Stimulated activated CD8-positive, alpha-beta memory T cell treated with anti-CD3 and anti-CD28 coated beads, Interleukin-15, amount 100 ng/mL, for 24 hours (primary cell): Measurements from ENCODE around the gene PRPF38A.

Source experiments
- DNase-seq: peaks from one replicate; pipeline ENCODE4 v3.0.0-alpha.2; 2020; ENCODE audit warnings: low read depth

The PRPF38A gene

GRCh38 chr1:52400131-52400530 is 4.3 kb upstream of the PRPF38A start:
- DNase-seq, result no peak

GRCh38 chr1:52402860-52403240 is 1.6 kb upstream of the PRPF38A start:
- DNase-seq, result no peak

DNA sequence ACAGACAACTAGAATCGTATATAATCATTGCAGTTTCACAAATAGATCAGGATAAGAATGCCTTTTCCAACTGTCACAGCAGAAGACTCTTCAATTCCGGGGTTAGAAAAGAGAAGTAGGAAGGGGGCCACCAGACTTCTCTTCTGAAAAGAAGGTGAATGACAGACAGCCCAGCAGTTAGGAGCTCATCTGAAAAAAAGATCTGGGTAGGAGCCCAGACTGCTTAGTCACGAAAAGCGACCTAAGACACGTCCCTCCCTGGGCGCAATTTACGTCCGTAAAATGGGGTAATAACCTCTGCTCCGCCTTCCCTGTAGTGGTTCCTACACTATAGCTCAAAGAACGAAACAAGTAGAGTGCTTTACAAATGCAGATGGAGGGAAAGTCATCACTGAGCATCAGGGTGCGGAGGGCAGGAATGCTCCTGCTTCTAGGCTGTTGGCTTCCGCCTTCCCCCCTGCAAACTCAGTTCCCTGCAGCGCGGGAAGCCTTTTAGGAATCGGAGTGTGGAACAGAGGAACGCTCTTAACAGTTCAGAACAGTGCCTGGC is 761 bp upstream of the PRPF38A start:
- DNase-seq, result no peak

DNA sequence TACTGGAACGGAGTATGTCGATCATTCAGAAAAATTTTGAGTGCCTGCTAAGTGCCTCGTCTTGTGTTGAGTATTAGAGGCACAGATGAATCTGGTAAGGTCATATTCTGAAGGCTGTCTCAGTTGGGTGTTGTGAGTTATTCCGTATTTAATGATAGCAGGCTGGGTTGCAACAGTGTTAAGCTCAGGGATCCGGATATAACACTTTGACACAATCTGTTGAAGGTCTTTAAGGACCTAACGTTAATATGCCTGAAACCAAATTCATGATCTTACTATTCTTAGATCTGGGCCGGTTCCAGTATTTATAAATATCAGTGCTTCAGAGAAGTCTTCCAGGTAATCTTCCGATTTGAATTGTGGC is 555 bp downstream of the PRPF38A start:
- no peak for DNase-seq

DNA sequence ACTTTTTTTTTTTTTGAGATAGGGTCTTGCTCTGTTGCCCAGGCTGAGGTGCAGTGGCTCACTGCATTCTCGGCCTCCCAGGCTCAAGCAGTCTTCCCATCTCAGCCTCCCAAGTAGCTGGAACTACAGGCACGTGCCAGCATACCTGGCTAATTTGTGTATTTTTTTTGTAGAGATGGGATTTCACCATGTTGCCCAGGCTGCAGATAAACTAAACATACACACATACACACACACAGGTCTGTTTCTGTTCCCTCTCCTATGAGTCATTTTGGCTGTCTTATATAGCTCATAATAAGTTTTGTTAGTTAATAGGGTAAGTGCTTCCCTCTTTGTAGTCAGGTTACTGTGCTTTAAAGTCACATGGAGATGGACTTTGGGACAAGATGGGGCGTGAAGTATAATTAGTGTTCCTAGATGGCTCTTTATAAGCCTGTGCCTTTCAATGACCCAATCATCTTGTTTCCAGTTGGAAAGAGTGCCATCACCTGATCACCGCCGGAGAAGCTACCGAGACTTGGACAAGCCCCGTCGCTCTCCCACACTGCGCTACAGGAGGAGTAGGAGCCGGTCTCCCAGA is 9.1 kb downstream of the PRPF38A start:
- DNase-seq, result no peak

DNA sequence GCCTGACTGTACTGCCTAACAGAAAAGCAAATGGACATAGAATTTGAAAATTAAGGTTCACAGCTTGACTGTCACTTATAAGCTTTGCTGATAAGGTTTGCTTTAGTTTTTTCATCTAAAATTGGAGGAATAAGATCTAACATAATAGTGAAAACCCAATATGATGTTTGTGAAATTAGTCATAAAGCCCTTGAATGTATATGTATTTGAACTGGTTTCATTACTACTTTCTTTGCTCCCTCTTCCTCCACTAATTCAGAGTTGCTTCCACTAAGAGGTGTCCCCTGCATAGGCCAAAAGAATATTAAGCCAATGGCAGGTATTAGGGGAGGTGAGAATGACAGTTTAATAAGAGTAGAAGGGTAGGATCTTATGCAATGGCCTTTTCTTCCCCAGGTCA is 10.5 kb downstream of the PRPF38A start:
- DNase-seq, result no peak

DNA sequence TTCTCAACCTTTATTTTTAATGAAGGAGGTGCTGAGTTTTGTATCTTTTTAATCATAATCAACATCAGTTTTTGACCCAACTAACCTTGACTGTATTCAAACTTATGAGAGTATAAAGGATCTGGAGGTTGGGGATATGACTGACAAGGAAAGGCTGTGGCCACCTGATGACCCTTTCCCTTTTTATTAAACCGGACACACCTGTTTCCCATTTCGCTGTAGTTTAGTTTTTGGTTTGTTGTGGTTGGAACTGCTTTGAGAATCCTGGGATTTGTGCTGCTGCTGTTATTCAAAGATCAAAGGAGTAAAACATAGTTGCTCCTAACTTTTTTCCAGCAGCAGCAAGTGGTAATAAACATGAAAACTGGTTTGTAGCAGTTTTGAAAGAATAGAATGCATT is 12.4 kb downstream of the PRPF38A start:
- no peak for DNase-seq

- DNase-seq, result no peak
Observed at GRCh38 chr1:52420713-52421112, 16.3 kb downstream of the PRPF38A start.

DNA sequence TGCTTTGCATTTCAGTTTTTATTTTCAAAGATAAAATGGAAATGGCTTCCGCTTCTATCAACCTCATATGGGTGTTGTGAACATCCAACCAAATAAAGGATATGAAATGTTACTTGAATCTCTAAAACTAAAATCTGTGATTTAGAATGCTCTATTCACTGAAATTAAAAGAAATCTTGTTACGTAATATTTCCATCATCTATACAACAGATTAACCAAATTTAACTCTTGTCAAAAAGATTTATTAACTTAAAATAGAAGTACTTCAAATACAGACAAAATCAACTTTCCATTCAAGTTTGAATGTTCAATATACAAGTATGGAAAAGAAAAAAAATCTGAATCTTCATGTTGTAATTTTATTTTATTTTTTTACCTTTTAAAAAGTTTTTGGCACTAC is 18.7 kb downstream of the PRPF38A start:
- DNase-seq, result no peak

DNA sequence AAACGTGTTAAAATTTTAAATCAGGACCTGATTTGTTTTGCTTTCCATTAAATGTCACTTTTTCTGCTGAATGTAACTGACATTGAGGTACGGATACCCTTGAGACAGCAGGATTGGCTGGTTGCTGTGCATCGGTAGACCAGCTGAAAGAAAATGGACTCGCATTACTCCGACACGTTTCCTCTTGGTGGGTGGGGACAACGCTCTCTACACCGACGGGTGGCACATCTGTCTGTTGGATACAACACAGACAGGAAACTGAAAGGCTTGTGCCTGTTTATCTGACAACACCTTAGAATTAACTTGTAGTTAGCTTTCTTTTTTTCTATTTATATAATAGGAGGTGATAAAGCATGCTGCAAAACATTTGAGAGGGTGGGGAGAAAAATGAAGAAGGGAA is 19.4 kb downstream of the PRPF38A start:
- no peak for DNase-seq

GRCh38 chr1:52424231-52424636 is 19.8 kb downstream of the PRPF38A start:
- no peak for DNase-seq

DNA sequence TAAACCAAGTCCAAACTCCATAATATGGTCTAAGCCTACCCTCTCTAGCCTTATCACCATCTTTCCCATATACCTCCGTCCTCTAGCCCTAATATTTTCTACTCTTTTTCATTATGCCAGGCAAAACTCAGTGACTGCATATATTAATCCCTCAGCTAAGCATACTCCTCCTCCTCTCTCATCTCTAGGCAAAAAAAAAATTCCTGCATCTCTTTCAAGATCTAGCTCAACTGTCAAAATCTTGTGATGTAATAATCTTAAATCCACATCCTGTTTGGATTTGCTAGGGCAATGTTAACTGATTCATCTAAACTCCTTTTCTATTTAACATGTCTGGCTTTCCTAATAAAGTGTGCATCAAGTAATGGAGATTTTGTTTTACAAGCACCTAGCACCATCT is 20.4 kb downstream of the PRPF38A start:
- DNase-seq, result no peak

DNA sequence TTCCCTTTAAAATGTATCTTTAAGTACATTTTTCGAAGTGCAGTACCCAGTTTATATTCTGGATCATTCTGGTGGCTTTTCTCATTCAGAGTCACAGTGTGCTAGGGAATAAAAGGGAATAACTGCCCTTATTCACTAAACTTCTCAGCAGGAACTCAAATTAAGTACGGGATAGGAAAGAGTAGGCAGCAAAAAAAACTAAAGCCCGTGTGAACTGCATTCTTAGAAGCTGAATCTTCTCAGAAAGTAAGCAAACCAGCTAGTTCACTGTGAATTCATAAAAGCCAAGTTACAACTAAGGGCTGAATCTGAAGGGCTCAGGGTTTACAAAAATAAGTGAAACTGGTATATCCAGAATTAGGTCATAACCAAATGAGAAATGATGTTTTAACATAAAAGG is 22.0 kb downstream of the PRPF38A start:
- no peak for DNase-seq

- DNase-seq, result no peak
Observed at GRCh38 chr1:52427152-52427551, 22.8 kb downstream of the PRPF38A start.

GRCh38 chr1:52432807-52433206 is 28.4 kb downstream of the PRPF38A start:
- no peak for DNase-seq

DNA sequence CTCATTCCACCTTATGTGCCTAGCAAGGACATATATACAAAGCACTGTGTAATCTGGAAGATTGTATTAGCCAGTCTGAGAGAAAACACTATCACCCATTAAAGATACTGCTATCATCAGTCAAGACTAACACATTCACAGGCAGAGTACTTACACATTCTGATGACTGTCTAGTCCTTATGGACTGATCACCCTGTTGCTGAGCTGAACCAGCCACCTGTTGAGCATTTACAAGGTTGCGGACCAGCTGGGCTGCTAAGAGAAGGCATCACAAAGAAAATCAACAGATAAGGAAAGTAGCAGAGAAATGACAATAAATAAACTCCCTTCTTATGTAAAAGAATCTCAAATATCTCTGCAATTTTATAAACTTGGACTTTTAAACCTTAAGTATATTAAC is 30.8 kb downstream of the PRPF38A start:
- DNase-seq, result no peak

DNA sequence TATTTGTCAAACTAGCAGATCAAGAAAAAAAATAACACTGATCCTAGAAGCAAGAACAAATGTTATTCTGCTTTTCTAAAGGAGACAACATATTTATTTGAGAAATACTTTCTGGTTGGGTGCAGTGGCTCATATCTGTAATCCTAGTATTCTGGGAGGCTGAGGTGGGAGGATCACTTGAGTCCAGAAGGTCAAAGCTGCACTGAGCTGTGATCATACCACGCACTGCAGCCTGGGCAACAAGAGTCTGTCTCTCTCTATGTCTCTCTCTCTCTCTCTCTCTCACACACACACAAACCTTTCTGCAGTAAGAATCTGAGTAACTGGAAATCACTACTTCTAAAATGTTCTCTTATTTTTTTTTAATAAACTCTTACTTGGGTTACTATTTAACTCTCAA is 31.2 kb downstream of the PRPF38A start:
- no peak for DNase-seq

- DNase-seq, result no peak
Observed at GRCh38 chr1:52436817-52437216, 32.4 kb downstream of the PRPF38A start.

DNA sequence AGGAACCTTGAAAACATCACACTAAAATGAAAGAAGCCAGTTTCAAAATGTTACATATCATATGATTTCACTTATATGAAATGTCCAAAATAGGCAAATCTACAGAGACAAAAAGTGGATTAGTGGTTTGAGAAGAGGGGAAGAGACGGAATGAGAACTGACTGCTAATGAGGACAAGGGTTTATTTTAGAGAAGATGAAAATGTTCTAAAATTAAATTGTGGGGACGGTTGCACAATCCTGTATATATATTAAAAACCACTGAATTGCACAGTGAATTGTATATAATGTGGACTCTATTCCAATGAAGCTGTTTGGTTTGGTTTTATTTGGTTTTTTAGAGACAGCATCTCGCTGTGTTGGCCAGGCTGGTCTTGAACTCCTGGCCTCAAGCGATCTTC is 35.6 kb downstream of the PRPF38A start:
- DNase-seq, result no peak

GRCh38 chr1:52444463-52444862 is 40.1 kb downstream of the PRPF38A start:
- DNase-seq, result no peak

- no peak for DNase-seq
Observed at GRCh38 chr1:52454127-52454526, 49.7 kb downstream of the PRPF38A start.

- no peak for DNase-seq
Observed at GRCh38 chr1:52454779-52455178, 50.4 kb downstream of the PRPF38A start.

DNA sequence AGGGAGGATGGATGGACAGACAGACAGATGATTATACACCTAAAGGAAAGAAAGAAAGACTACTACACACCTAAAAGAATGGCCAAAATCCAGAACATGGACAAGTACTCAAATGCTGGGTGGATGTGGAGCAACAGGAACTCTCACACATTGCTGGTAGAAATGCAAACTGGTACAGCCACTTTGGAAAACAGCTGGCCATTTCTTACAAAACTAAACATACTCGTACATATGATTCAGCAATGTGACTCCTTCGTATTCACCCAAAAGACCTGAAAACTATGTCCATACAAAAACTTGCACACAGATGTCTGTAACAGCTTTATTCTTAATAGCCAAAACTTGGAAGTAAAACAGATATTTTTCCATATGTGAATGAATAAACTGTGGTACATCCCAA is 51.3 kb downstream of the PRPF38A start:
- DNase-seq, result no peak

GRCh38 chr1:52460694-52461093 is 56.3 kb downstream of the PRPF38A start:
- DNase-seq, result no peak

- no peak for DNase-seq
Observed at GRCh38 chr1:52461821-52462220, 57.4 kb downstream of the PRPF38A start.
